Esophagus squamous epithelium (tissue), 5 donors: ENCODE results near the gene PRIMPOL. TPM values are rescaled to one million over a fixed set of nuclear protein-coding genes. Genes with fewer than 3 reads are reported as not detected.

Source experiments
- DNase-seq: peaks from one replicate; lab custom pipeline; 2025; lab: John Stamatoyannopoulos, UW
- H3K27ac ChIP-seq, 4 donors: fragments of 200-600 bp; sonication (generic); one replicate each; pipeline ENCODE4 v1.5.1; 2016 to 2019; ENCODE audit warnings: mild to moderate bottlenecking in 1 of 4
- H3K27me3 ChIP-seq, 4 donors: fragments of 200-600 bp; sonication (generic); 1 replicate in 3 of 4; 2 replicates in 1 of 4; pipeline versions ENCODE4 v1.5.1 to v1.6.0; 2017 to 2021; ENCODE audit warnings: antibody characterized with exemption in 1 of 4
- H3K36me3 ChIP-seq, 3 donors: fragments of 200-600 bp; sonication (generic); one replicate each; pipeline ENCODE4 v1.5.1; 2016 to 2019
- H3K4me1 ChIP-seq, 3 donors: fragments of 200-600 bp; sonication (generic); one replicate each; pipeline ENCODE4 v1.5.1; 2017 to 2019
- H3K4me3 ChIP-seq, 4 donors: fragments of 200-600 bp; sonication (generic); 1 replicate in 3 of 4; 2 replicates in 1 of 4; pipeline ENCODE4 v1.5.1; 2016 to 2019; ENCODE audit warnings: mild to moderate bottlenecking in 2 of 4, moderate library complexity in 1 of 4
- H3K9me3 ChIP-seq, 3 donors: fragments of 200-600 bp; sonication (generic); one replicate each; pipeline ENCODE4 v1.5.1; 2016 to 2019
- CTCF ChIP-seq, 6 experiments: fragments of 450-650 bp in 4 of 6; fragments of 200-600 bp in 2 of 6; sonication (generic) in 2 of 6; IDR thresholded peaks; one replicate each; pipeline ENCODE4 v1.5.1; 2016 to 2019; ENCODE audit warnings: antibody characterized with exemption in 6 of 6, mild to moderate bottlenecking in 4 of 6, moderate library complexity in 4 of 6
- POLR2A ChIP-seq, 4 donors: fragments of 450-650 bp; IDR thresholded peaks; one replicate each; pipeline ENCODE4 v1.6.1; 2017; ENCODE audit warnings: antibody characterized with exemption in 4 of 4, mild to moderate bottlenecking in 4 of 4, moderate library complexity in 3 of 4
- WGBS, 2 donors: methylation state at CpG; one replicate each; pipeline ENCODE4 v1.1.5; 2018; 5-methylcytosine and 5-hydroxymethylcytosine counted together
- intact Hi-C: fragments of 100-400 bp; cut with DNase I; formaldehyde crosslinking; loops from one replicate; pipeline ENCODE4 v1.15.0; 2022
- total RNA-seq, 4 donors: library from RNA; depleted of rRNA; stranded (reverse); fragments of >200 nt; gene quantifications; one replicate each; pipeline ENCODE4 v1.1.0, GENCODE V29; 2016
- donor health status: DM: yes; HTN: yes; CAD: no.

PRIMPOL gene
- total RNA-seq, 4 donors from 2014 or later = 4.5 to 15.6 (median 10.8) TPM

GRCh38 chr4:184632842-184633241, 16.7 kb upstream of the PRIMPOL start:
- Histone ChIP-seq H3K27ac (no peak overlapping the region), H3K9me3 (no peaks in the 10 kb centered on the region), H3K27me3 (no peaks in the 10 kb centered on the region), H3K4me1 (no peaks in the 10 kb centered on the region), H3K4me3 (no peak overlapping the region), H3K36me3 (peaks cover 13 to 100% (median 27%) of the 10 kb centered on the region in 3 donors)
- 71 to 85% methylated on average over 1 of the region's 1 CpG for WGBS, 2 donors
- TF ChIP-seq CTCF (IDR thresholded peaks at IDR 0.05) = no peak
- no peak for TF ChIP-seq POLR2A (IDR thresholded peaks at IDR 0.05)
- no peak for DNase-seq
- intact Hi-C loops = no loop called here

- no peak for DNase-seq
- Histone ChIP-seq H3K36me3 (peaks cover 9 to 89% (median 21%) of the 10 kb centered on the region in 3 donors), H3K27me3 (no peaks in the 10 kb centered on the region), H3K4me1 (no peaks in the 10 kb centered on the region), H3K27ac (no peak overlapping the region), H3K4me3 (no peak overlapping the region), H3K9me3 (no peaks in the 10 kb centered on the region)
- WGBS, 2 donors = 68 to 79% methylated on average over 3 of the region's 3 CpGs
- TF ChIP-seq POLR2A (IDR thresholded peaks at IDR 0.05) = no peak
- TF ChIP-seq CTCF (IDR thresholded peaks at IDR 0.05) = no peak
- intact Hi-C loops = no loop called here
Observed at GRCh38 chr4:184635381-184635780, 14.2 kb upstream of the PRIMPOL start.

GRCh38 chr4:184636144-184636543, 13.4 kb upstream of the PRIMPOL start:
- intact Hi-C loops = no loop called here

GRCh38 chr4:184636897-184637296, 12.6 kb upstream of the PRIMPOL start:
- H3K4me3 ChIP-seq = no peak overlapping the region
- DNase-seq = no peak
- H3K27me3 ChIP-seq = no peaks in the 10 kb centered on the region
- H3K9me3 ChIP-seq = no peaks in the 10 kb centered on the region
- intact Hi-C loops = no loop called here
- no peaks in the 10 kb centered on the region for H3K4me1 ChIP-seq
- WGBS, 2 donors = 72 to 76% methylated on average over 3 to 4 of the region's 4 CpGs
- H3K36me3 ChIP-seq = peaks cover 7 to 74% (median 13%) of the 10 kb centered on the region in 3 donors
- no peak overlapping the region for H3K27ac ChIP-seq
- TF ChIP-seq CTCF (IDR thresholded peaks at IDR 0.05) = no peak
- no peak for TF ChIP-seq POLR2A (IDR thresholded peaks at IDR 0.05)

More at GRCh38 chr4:184636144-184636543, 13.4 kb upstream of the PRIMPOL start:
- Histone ChIP-seq H3K9me3 (no peaks in the 10 kb centered on the region), H3K4me1 (no peaks in the 10 kb centered on the region), H3K27me3 (no peaks in the 10 kb centered on the region), H3K27ac (no peak overlapping the region), H3K4me3 (no peak overlapping the region), H3K36me3 (peaks cover 7 to 82% (median 13%) of the 10 kb centered on the region in 3 donors)
- WGBS, 2 donors = 96 to 100% methylated on average over 4 of the region's 4 CpGs
- TF ChIP-seq POLR2A (IDR thresholded peaks at IDR 0.05) = no peak
- TF ChIP-seq CTCF (IDR thresholded peaks at IDR 0.05) = no peak
- no peak for DNase-seq

- peaks cover 4 to 59% (median 13%) of the 10 kb centered on the region in 3 donors for H3K36me3 ChIP-seq
- intact Hi-C loops = loop anchor here (10.0 kb wide), 3 partner anchors 104 to 376 kb away; no protein-coding TSS in a partner anchor
- H3K4me1 ChIP-seq = peaks cover 0 to 13% (median 6%) of the 10 kb centered on the region in 3 donors
- H3K4me3 ChIP-seq = no peak overlapping the region
- TF ChIP-seq CTCF (IDR thresholded peaks at IDR 0.05) (no peak), POLR2A (IDR thresholded peaks at IDR 0.05) (no peak)
- DNase-seq = no peak
- no peak overlapping the region for H3K27ac ChIP-seq
- H3K9me3 ChIP-seq = no peaks in the 10 kb centered on the region
- H3K27me3 ChIP-seq = no peaks in the 10 kb centered on the region
- WGBS, 2 donors = 72 to 79% methylated on average over 3 of the region's 3 CpGs
Observed at GRCh38 chr4:184641022-184641421, 8.5 kb upstream of the PRIMPOL start.
